ENCODE data around the gene SDSL.

- TF ChIP-seq, protein P1, sequence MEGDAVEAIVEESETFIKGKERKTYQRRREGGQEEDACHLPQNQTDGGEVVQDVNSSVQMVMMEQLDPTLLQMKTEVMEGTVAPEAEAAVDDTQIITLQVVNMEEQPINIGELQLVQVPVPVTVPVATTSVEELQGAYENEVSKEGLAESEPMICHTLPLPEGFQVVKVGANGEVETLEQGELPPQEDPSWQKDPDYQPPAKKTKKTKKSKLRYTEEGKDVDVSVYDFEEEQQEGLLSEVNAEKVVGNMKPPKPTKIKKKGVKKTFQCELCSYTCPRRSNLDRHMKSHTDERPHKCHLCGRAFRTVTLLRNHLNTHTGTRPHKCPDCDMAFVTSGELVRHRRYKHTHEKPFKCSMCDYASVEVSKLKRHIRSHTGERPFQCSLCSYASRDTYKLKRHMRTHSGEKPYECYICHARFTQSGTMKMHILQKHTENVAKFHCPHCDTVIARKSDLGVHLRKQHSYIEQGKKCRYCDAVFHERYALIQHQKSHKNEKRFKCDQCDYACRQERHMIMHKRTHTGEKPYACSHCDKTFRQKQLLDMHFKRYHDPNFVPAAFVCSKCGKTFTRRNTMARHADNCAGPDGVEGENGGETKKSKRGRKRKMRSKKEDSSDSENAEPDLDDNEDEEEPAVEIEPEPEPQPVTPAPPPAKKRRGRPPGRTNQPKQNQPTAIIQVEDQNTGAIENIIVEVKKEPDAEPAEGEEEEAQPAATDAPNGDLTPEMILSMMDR (IDR thresholded peaks at IDR 0.05) = no peak
- TF ChIP-seq POLR2A (IDR thresholded peaks at IDR 0.05) = no peak
Observed at GRCh38 chr12:113462998-113463745, 41.0 kb downstream of the SDSL start.
